SU-DHL-6 (cell line): Measurements from ENCODE around the gene ALPK3.

Experiments
- CTCF ChIP-seq: fragments of 200-600 bp; sonication (generic); IDR thresholded peaks from one replicate; pipeline ENCODE4 v1.5.1; 2017; ENCODE audit warnings: antibody characterized with exemption, mild to moderate bottlenecking, low read length, moderate library complexity; ENCODE audit not compliant: insufficient read depth, poor library complexity, severe bottlenecking
- EZH2phosphoT487 ChIP-seq: fragments of 200-600 bp; sonication (generic), shearing (Covaris generic); conservative IDR thresholded peaks from 2 replicates; pipeline ENCODE4 v1.6.1; 2018; ENCODE audit warnings: mild to moderate bottlenecking, antibody characterized with exemption, low read length, moderate library complexity, mixed read lengths

GRCh38 chr15:84894736-84895425 lies 77.7 kb downstream of the ALPK3 start:
- TF ChIP-seq CTCF = no peak
- no peak for TF ChIP-seq EZH2phosphoT487
